ENCODE data around the gene RNF215. TPM values are rescaled to one million over a fixed set of nuclear protein-coding genes. Genes with fewer than 3 reads are reported as not detected.

The RNF215 gene
- total and polyA plus RNA-seq, 8 donors, result 6.0 to 13.9 (median 9.4) TPM

GRCh38 chr22:30362651-30363281 is 24.4 kb downstream of the RNF215 start:
- DNase-seq, result no peak
- intact Hi-C loops (cut with DNase I), result no loop called here
- FAIRE-seq, result no peak

GRCh38 chr22:30361916-30362650 is 25.1 kb downstream of the RNF215 start:
- H3K4me3 ChIP-seq, result no peak overlapping the region
- H3K27me3 ChIP-seq, result no peaks in the 10 kb centered on the region
- H3K36me3 ChIP-seq, result no peaks in the 10 kb centered on the region
- FAIRE-seq (no peak), DNase-seq (no peak), ATAC-seq (no peak)
- no peak for TF ChIP-seq CTCF (IDR thresholded peaks at IDR 0.05)
- H3K9me3 ChIP-seq, result no peaks in the 10 kb centered on the region
- no peak overlapping the region for H3K27ac ChIP-seq
- 81 to 86% methylated on average over 10 of the region's 10 CpGs for WGBS, 2 donors
- H3K4me1 ChIP-seq, result no peaks in the 10 kb centered on the region
- intact Hi-C loops (cut with DNase I), result no loop called here

More at GRCh38 chr22:30362651-30363281, 24.4 kb downstream of the RNF215 start:
- Histone ChIP-seq H3K36me3 (no peaks in the 10 kb centered on the region), H3K27ac (no peak overlapping the region), H3K4me3 (no peak overlapping the region), H3K9me3 (no peaks in the 10 kb centered on the region), H3K4me1 (no peaks in the 10 kb centered on the region), H3K27me3 (no peaks in the 10 kb centered on the region)
- 72 to 81% methylated on average over 7 of the region's 7 CpGs for WGBS, 2 donors
- no peak for ATAC-seq
- no peak for TF ChIP-seq CTCF (IDR thresholded peaks at IDR 0.05)

GRCh38 chr22:30358541-30358940 is 28.7 kb downstream of the RNF215 start:
- H3K27me3 ChIP-seq, result no peaks in the 10 kb centered on the region
- WGBS, 2 donors, result 77 to 94% methylated on average over 6 of the region's 6 CpGs
- FAIRE-seq (no peak), ATAC-seq (no peak), DNase-seq (no peak)
- no peak overlapping the region for H3K4me3 ChIP-seq
- TF ChIP-seq CTCF (IDR thresholded peaks at IDR 0.05), result no peak
- no peak overlapping the region for H3K27ac ChIP-seq
- H3K9me3 ChIP-seq, result no peaks in the 10 kb centered on the region
- intact Hi-C loops (cut with DNase I), result no loop called here
- no peaks in the 10 kb centered on the region for H3K36me3 ChIP-seq
- H3K4me1 ChIP-seq, result peaks cover 0 to 21% (median 10%) of the 10 kb centered on the region in 3 donors

- no peaks in the 10 kb centered on the region for H3K27me3 ChIP-seq
- FAIRE-seq (no peak), DNase-seq (no peak), ATAC-seq (no peak)
- no peak for TF ChIP-seq CTCF (IDR thresholded peaks at IDR 0.05)
- 44 to 51% methylated on average over 22 of the region's 22 CpGs for WGBS, 2 donors
- H3K36me3 ChIP-seq, result peaks cover 0 to 3% (median 2%) of the 10 kb centered on the region in 3 donors
- no peak overlapping the region for H3K27ac ChIP-seq
- peak overlapping the region in 2 of 4 donors; percentile 68 to 76 for H3K4me3 ChIP-seq
- intact Hi-C loops (cut with DNase I), result no loop called here
- peaks cover 0 to 22% (median 10%) of the 10 kb centered on the region in 3 donors for H3K4me1 ChIP-seq
- H3K9me3 ChIP-seq, result no peaks in the 10 kb centered on the region
Measured at GRCh38 chr22:30357650-30358215, 29.5 kb downstream of the RNF215 start.
